ENCODE data around the gene STOML2. TPM values are rescaled to one million over a fixed set of nuclear protein-coding genes. Genes with fewer than 3 reads are reported as not detected.

The STOML2 gene
- total RNA-seq, 5 donors from 2014 or later (not counting 1 experiment from before 2014, with no cell fraction given) = 35.8 to 58.2 (median 53.7) TPM

GRCh38 chr9:35103660-35104191 is 795 bp upstream of the STOML2 start:
- WGBS (ENCODE audit: insufficient coverage) = 72% methylated on average over 5 of the region's 5 CpGs
- Histone ChIP-seq H3K36me3 (ENCODE audit: control insufficient read depth in 2 of 2, extremely low read depth in 1 of 2, insufficient read depth in 1 of 2, low read length in 1 of 2) (peaks cover 9 to 60% of the 10 kb centered on the region in 2 donors), H3K4me3 (ENCODE audit: control insufficient read depth in 1 of 2, extremely low read depth in 1 of 2, low read length in 1 of 2) (peak overlapping the region; percentile 91 to 95), H3K4me1 (ENCODE audit: control insufficient read depth in 1 of 2, extremely low read depth in 1 of 2, insufficient read depth in 2 of 2, low read length in 2 of 2) (peaks cover 12 to 27% of the 10 kb centered on the region in 2 experiments), H3K9me3 (no peaks in the 10 kb centered on the region), H3K27me3 (replicated peaks in 1 of 2; ENCODE audit: control insufficient read depth in 2 of 2, extremely low read depth in 1 of 2, insufficient read depth in 2 of 2, low read length in 1 of 2) (no peaks in the 10 kb centered on the region), H3K27ac (ENCODE audit: low read length) (peak overlapping the region; percentile 71)
- DNase-seq = no peak
- no peaks in the 10 kb centered on the region for H3K27me3 Mint-ChIP-seq
- H3K4me3 Mint-ChIP-seq = peak overlapping the region; percentile 84 to 96 (median 89)
- H3K4me1 Mint-ChIP-seq = peaks cover 28 to 38% (median 36%) of the 10 kb centered on the region in 3 donors
- H3K36me3 Mint-ChIP-seq = peaks cover 22% of the 10 kb centered on the region
- ChIA-PET CTCF (interaction anchor here in 1 of 2 donors (0.6 to 2.3 kb wide), 9 partner anchors 8 to 204 kb away, joined by 3 to 14 read pairs (median 6); partner anchors contain the start of genes ATOSB and FANCG), POLR2A (interaction anchor here (0.9 to 1.5 kb wide), 4 partner anchors 9 to 67 kb away, joined by 3 to 5 read pairs (median 4); no protein-coding TSS in a partner anchor)
- peak overlapping the region; percentile 89 to 98 for H3K27ac Mint-ChIP-seq
- H3K9me3 Mint-ChIP-seq = no peaks in the 10 kb centered on the region
- ATAC-seq (replicated peaks in 1 of 4) = no peak

DNA sequence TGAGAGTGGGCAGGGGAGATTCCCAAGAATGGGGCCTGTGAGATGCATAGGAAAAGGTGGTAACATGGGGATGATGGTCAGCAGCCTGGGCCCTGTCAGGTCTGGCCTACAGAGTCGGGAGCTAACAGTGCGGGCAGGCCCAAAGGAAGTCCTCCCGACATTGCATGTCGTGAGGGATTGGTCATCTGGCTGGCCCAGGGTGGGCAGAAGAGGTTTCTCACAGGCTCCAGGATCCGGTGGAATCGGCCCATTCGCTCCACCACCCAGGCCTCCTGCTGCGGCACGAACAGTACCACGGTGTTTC is 514 bp downstream of the STOML2 start:
- H3K4me1 ChIP-seq (ENCODE audit: control insufficient read depth in 1 of 2, extremely low read depth in 1 of 2, insufficient read depth in 2 of 2, low read length in 2 of 2) = peaks cover 12 to 27% of the 10 kb centered on the region in 2 experiments
- H3K36me3 ChIP-seq (ENCODE audit: control insufficient read depth in 2 of 2, extremely low read depth in 1 of 2, insufficient read depth in 1 of 2, low read length in 1 of 2) = peaks cover 9 to 52% of the 10 kb centered on the region in 2 donors
- POLR2A ChIA-PET = interaction anchor here (0.6 to 1.5 kb wide), 3 partner anchors 10 to 775 kb away, joined by 3 to 5 read pairs (median 5); no protein-coding TSS in a partner anchor
- H3K4me3 ChIP-seq (ENCODE audit: control insufficient read depth in 1 of 2, extremely low read depth in 1 of 2, low read length in 1 of 2) = peak overlapping the region; percentile 91 to 95
- no peaks in the 10 kb centered on the region for H3K27me3 Mint-ChIP-seq
- CTCF ChIA-PET = interaction anchor here in 1 of 2 donors (0.7 to 2.3 kb wide), 10 partner anchors 8 to 203 kb away, joined by 3 to 14 read pairs (median 4); partner anchors contain the start of genes ATOSB, FANCG and UNC13B
- H3K4me3 Mint-ChIP-seq = peak overlapping the region; percentile 84 to 96 (median 89)
- ATAC-seq (replicated peaks in 1 of 4) = peak in 2 of 4 experiments; percentile 29 to 30
- peaks cover 22% of the 10 kb centered on the region for H3K36me3 Mint-ChIP-seq
- peak overlapping the region; percentile 89 to 98 for H3K27ac Mint-ChIP-seq
- H3K27me3 ChIP-seq (replicated peaks in 1 of 2; ENCODE audit: control insufficient read depth in 2 of 2, extremely low read depth in 1 of 2, insufficient read depth in 2 of 2, low read length in 1 of 2) = no peaks in the 10 kb centered on the region
- peaks cover 28 to 38% (median 38%) of the 10 kb centered on the region in 3 donors for H3K4me1 Mint-ChIP-seq
- H3K9me3 ChIP-seq = no peaks in the 10 kb centered on the region
- DNase-seq = peak in 1 of 35 experiments; percentile 21
- peak overlapping the region; percentile 71 for H3K27ac ChIP-seq (ENCODE audit: low read length)
- H3K9me3 Mint-ChIP-seq = no peaks in the 10 kb centered on the region
- WGBS (ENCODE audit: insufficient coverage) = 8% methylated on average over 10 of the region's 10 CpGs

GRCh38 chr9:35097573-35097972 is 5.4 kb downstream of the STOML2 start:
- Mint-ChIP-seq H3K4me1 (peaks cover 45 to 54% (median 45%) of the 10 kb centered on the region in 3 donors), H3K27me3 (no peaks in the 10 kb centered on the region), H3K27ac (peak overlapping the region in 1 of 2 donors; percentile 72), H3K36me3 (peaks cover 36% of the 10 kb centered on the region), H3K4me3 (peak overlapping the region; percentile 22 to 50 (median 44)), H3K9me3 (no peaks in the 10 kb centered on the region)
- Histone ChIP-seq H3K27ac (ENCODE audit: low read length) (no peak overlapping the region), H3K9me3 (no peaks in the 10 kb centered on the region), H3K4me3 (ENCODE audit: control insufficient read depth in 1 of 2, extremely low read depth in 1 of 2, low read length in 1 of 2) (no peak overlapping the region), H3K27me3 (replicated peaks in 1 of 2; ENCODE audit: control insufficient read depth in 2 of 2, extremely low read depth in 1 of 2, insufficient read depth in 2 of 2, low read length in 1 of 2) (no peaks in the 10 kb centered on the region), H3K4me1 (ENCODE audit: control insufficient read depth in 1 of 2, extremely low read depth in 1 of 2, insufficient read depth in 2 of 2, low read length in 2 of 2) (peaks cover 10 to 36% of the 10 kb centered on the region in 2 experiments), H3K36me3 (ENCODE audit: control insufficient read depth in 2 of 2, extremely low read depth in 1 of 2, insufficient read depth in 1 of 2, low read length in 1 of 2) (peaks cover 4 to 43% of the 10 kb centered on the region in 2 donors)
- DNase-seq (no peak), ATAC-seq (replicated peaks in 1 of 4) (no peak)
- ChIA-PET CTCF (interaction anchor here (0.7 to 4.0 kb wide), 5 partner anchors 18 to 198 kb away, joined by 3 to 30 read pairs (median 4); partner anchors contain the start of genes FANCG (in 1 of the 2) and VCP (in 1 of the 2)), POLR2A (interaction anchor here (0.5 to 0.8 kb wide), 3 partner anchors 13 to 432 kb away, joined by 4 to 8 read pairs (median 4); a partner anchor contains a TSS)
- WGBS (ENCODE audit: insufficient coverage) = 89% methylated on average over 3 of the region's 3 CpGs

DNA sequence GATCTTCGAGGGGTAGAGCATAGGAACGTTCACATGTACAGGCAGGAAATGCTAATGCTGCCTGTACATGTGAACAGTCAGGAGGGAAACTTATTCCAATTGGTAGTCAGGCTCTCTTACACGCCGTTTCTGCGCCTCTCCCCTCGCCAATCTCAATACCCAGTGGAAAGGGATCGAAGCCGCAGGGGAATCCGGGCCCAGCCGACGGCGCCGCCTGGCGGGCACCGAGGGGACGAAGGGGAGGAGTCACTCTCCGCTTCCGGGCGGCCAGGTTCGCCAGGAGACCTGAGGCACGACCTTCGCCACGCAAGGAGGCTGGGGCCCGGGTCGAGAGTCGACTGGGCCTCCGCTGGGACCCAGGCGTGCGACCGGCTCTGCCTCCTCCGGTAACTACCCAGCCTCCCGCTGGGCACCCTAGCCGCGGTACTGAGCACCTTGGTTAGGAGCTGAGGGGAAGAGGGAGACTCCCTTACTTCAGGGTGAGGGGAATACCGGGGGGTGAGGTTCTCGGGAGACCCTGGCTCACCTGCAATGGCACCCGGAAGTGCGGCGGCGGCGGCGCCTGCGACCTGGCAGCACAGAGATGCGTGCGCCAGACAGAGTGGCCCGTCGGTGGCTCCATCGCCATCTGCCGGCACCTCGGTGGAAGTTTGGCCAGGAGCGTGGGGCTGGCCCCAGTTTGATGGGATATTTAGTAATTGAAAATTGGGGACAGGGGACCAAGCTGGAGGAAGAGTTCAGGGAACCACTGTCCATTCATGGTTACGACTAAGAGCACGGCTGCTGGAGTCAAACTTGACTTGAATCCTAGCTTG is 6.7 kb downstream of the STOML2 start, which contains the start of gene PIGO:
PIGO (minus strand) TSS at position 557 of the 815 bp plus-strand sequence. CDS start 1,026 bp downstream, outside the sequence.
- WGBS (ENCODE audit: insufficient coverage) = under 1% methylated on average over 47 of the region's 53 CpGs
- H3K36me3 Mint-ChIP-seq = peaks cover 43% of the 10 kb centered on the region
- H3K4me1 ChIP-seq (ENCODE audit: control insufficient read depth in 1 of 2, extremely low read depth in 1 of 2, insufficient read depth in 2 of 2, low read length in 2 of 2) = peaks cover 4 to 23% of the 10 kb centered on the region in 2 experiments
- peak; percentile 91 to 95 (median 94) for ATAC-seq (replicated peaks in 1 of 4)
- ChIA-PET CTCF (interaction anchor here (0.9 to 4.0 kb wide), 7 partner anchors 16 to 410 kb away, joined by 3 to 30 read pairs (median 4); partner anchors contain the start of gene VCP (in 1 of the 2)), POLR2A (interaction anchor here in 1 of 2 donors (0.6 kb wide), 1 partner anchor 166 kb away, joined by 3 read pairs; no protein-coding TSS in a partner anchor)
- DNase-seq = peak; percentile 78 to 94 (median 87)
- peak within 1 kb of the TSS; percentile 85 to 99 for H3K4me3 ChIP-seq (ENCODE audit: control insufficient read depth in 1 of 2, extremely low read depth in 1 of 2, low read length in 1 of 2)
- H3K9me3 ChIP-seq = no peaks in the 10 kb centered on the region
- no peaks in the 10 kb centered on the region for H3K27me3 Mint-ChIP-seq
- no peaks in the 10 kb centered on the region for H3K27me3 ChIP-seq (replicated peaks in 1 of 2; ENCODE audit: control insufficient read depth in 2 of 2, extremely low read depth in 1 of 2, insufficient read depth in 2 of 2, low read length in 1 of 2)
- H3K27ac ChIP-seq (ENCODE audit: low read length) = peak within 1 kb of the TSS; percentile 99
- peaks cover 4 to 51% of the 10 kb centered on the region in 2 donors for H3K36me3 ChIP-seq (ENCODE audit: control insufficient read depth in 2 of 2, extremely low read depth in 1 of 2, insufficient read depth in 1 of 2, low read length in 1 of 2)
- H3K4me3 Mint-ChIP-seq = peak within 1 kb of the TSS; percentile 83 to 84 (median 83)
- no peaks in the 10 kb centered on the region for H3K9me3 Mint-ChIP-seq
- H3K4me1 Mint-ChIP-seq = peaks cover 34 to 41% (median 34%) of the 10 kb centered on the region in 3 donors
- peak within 1 kb of the TSS; percentile 89 to 93 for H3K27ac Mint-ChIP-seq

DNA sequence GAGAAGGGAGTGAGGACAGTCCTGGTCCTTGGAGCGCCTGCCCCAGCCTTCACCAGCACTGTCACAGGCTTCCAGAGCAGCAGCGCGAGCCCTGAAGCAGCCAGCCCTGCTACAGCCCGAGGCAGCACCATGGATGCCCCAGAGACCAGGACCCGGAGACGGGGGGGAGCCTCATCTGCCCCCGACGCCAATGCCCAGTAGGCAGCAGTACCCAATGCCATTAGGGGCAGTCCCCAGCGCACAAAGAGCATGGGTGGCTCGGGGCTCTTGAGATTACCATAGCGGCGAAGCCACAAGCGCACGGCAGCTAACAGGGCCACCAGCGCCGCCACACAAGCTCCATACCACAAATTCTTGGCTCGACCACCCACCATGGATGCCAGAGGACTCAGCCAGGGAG is 11.4 kb downstream of the STOML2 start:
- H3K4me1 ChIP-seq (ENCODE audit: control insufficient read depth in 1 of 2, extremely low read depth in 1 of 2, insufficient read depth in 2 of 2, low read length in 2 of 2) = peaks cover 4 to 17% of the 10 kb centered on the region in 2 experiments
- Mint-ChIP-seq H3K9me3 (no peaks in the 10 kb centered on the region), H3K4me1 (peaks cover 22 to 30% (median 25%) of the 10 kb centered on the region in 3 donors), H3K4me3 (no peak overlapping the region), H3K27me3 (no peaks in the 10 kb centered on the region), H3K27ac (no peak overlapping the region), H3K36me3 (peaks cover 57% of the 10 kb centered on the region)
- H3K4me3 ChIP-seq (ENCODE audit: control insufficient read depth in 1 of 2, extremely low read depth in 1 of 2, low read length in 1 of 2) = no peak overlapping the region
- POLR2A ChIA-PET = no interaction called here
- WGBS (ENCODE audit: insufficient coverage) = 96% methylated on average over 13 of the region's 17 CpGs
- H3K9me3 ChIP-seq = no peaks in the 10 kb centered on the region
- H3K36me3 ChIP-seq (ENCODE audit: control insufficient read depth in 2 of 2, extremely low read depth in 1 of 2, insufficient read depth in 1 of 2, low read length in 1 of 2) = peaks cover 8 to 74% of the 10 kb centered on the region in 2 donors
- no peak overlapping the region for H3K27ac ChIP-seq (ENCODE audit: low read length)
- no peaks in the 10 kb centered on the region for H3K27me3 ChIP-seq (replicated peaks in 1 of 2; ENCODE audit: control insufficient read depth in 2 of 2, extremely low read depth in 1 of 2, insufficient read depth in 2 of 2, low read length in 1 of 2)
- ATAC-seq (replicated peaks in 1 of 4) (no peak), DNase-seq (no peak)
- CTCF ChIA-PET = no interaction called here

DNA sequence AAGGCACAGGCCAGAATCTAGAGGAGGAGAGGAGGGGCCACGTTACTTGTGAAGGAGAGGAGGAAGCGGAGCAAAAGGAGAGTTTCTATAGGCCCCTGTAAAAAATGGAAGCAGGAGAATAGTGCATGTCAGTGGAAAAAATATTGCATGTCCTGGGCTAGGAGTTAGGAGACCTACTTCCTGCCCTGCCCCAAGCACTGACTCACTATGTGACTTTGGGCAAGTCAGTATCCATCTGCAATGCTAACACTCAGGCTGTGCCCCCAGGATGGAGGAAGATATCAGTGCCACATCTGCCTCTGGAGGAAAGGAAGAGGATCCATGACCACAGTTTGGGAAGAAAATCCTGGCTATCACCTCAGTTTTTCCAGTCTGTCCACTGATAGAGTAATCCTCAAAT is 13.5 kb downstream of the STOML2 start:
- H3K27me3 Mint-ChIP-seq = no peaks in the 10 kb centered on the region
- Histone ChIP-seq H3K4me3 (ENCODE audit: control insufficient read depth in 1 of 2, extremely low read depth in 1 of 2, low read length in 1 of 2) (no peak overlapping the region), H3K4me1 (ENCODE audit: control insufficient read depth in 1 of 2, extremely low read depth in 1 of 2, insufficient read depth in 2 of 2, low read length in 2 of 2) (peaks cover 0 to 4% of the 10 kb centered on the region in 2 experiments), H3K27me3 (replicated peaks in 1 of 2; ENCODE audit: control insufficient read depth in 2 of 2, extremely low read depth in 1 of 2, insufficient read depth in 2 of 2, low read length in 1 of 2) (no peaks in the 10 kb centered on the region), H3K27ac (ENCODE audit: low read length) (no peak overlapping the region), H3K36me3 (ENCODE audit: control insufficient read depth in 2 of 2, extremely low read depth in 1 of 2, insufficient read depth in 1 of 2, low read length in 1 of 2) (peaks cover 8 to 76% of the 10 kb centered on the region in 2 donors), H3K9me3 (no peaks in the 10 kb centered on the region)
- DNase-seq (no peak), ATAC-seq (replicated peaks in 1 of 4) (no peak)
- ChIA-PET POLR2A (no interaction called here), CTCF (no interaction called here)
- H3K4me1 Mint-ChIP-seq = peaks cover 4 to 12% (median 8%) of the 10 kb centered on the region in 3 donors
- no CpG with 5 or more reads among the region's 2 CpGs for WGBS (ENCODE audit: insufficient coverage)
- H3K9me3 Mint-ChIP-seq = no peaks in the 10 kb centered on the region
- H3K36me3 Mint-ChIP-seq = peaks cover 50% of the 10 kb centered on the region
- H3K4me3 Mint-ChIP-seq = no peak overlapping the region
- no peak overlapping the region for H3K27ac Mint-ChIP-seq

Measured in T-cell (primary cell).